Common myeloid progenitor, CD34-positive (primary cell): ENCODE data around the gene HAPLN2.
A peak's percentile ranks its signal among the peaks of the same experiment; 100 is the strongest.

Experiments
- CTCF ChIA-PET: fragments of 350-600 bp; sonication (Branson Sonifier 250); formaldehyde crosslinking; loops from one replicate; lab custom pipeline; 2021; ENCODE audit warnings: antibody characterized with exemption; lab: Charles Lee
- POLR2A ChIA-PET: fragments of 350-600 bp; sonication (Branson Sonifier 250); formaldehyde crosslinking; loops from one replicate; lab custom pipeline; 2021; ENCODE audit warnings: antibody characterized with exemption; lab: Charles Lee
- DNase-seq, 3 donors: peaks; one replicate each; pipeline versions ENCODE4 v3.0.0 to v3.0.0-alpha.2; 2013
- H3K27ac ChIP-seq, 2 experiments: 1 replicate in 1 of 2; 2 replicates in 1 of 2; pipeline ENCODE4 v1.7.0; 2013; ENCODE audit warnings: inconsistent platforms in 2 of 2, low read length in 2 of 2, mild to moderate bottlenecking in 2 of 2, low read depth in 1 of 2, moderate library complexity in 1 of 2; ENCODE audit not compliant: severe bottlenecking in 2 of 2, insufficient read depth in 1 of 2, poor library complexity in 1 of 2
- H3K27me3 ChIP-seq, 5 experiments: replicated peaks in 2 of 5; 1 replicate in 3 of 5; 2 replicates in 2 of 5; pipeline versions ENCODE4 v1.6.1 to v1.7.0; 2013; ENCODE audit warnings: low read length in 4 of 5, mild to moderate bottlenecking in 2 of 5, moderate library complexity in 2 of 5, inconsistent platforms in 1 of 5; ENCODE audit not compliant: insufficient read depth in 5 of 5, control insufficient read depth in 4 of 5
- H3K36me3 ChIP-seq, 4 experiments: 1 replicate in 2 of 4; 2 replicates in 2 of 4; pipeline versions ENCODE4 v1.6.1 to v1.7.0; 2013; ENCODE audit warnings: low read length in 3 of 4, control low read depth in 1 of 4, mild to moderate bottlenecking in 1 of 4; ENCODE audit not compliant: control insufficient read depth in 4 of 4, insufficient read depth in 4 of 4
- H3K4me1 ChIP-seq, 4 experiments: 1 replicate in 3 of 4; 2 replicates in 1 of 4; pipeline versions ENCODE4 v1.6.1 to v1.7.1; 2013; ENCODE audit warnings: low read length in 3 of 4, mild to moderate bottlenecking in 3 of 4, control low read depth in 1 of 4, inconsistent platforms in 1 of 4, moderate library complexity in 1 of 4; ENCODE audit not compliant: control insufficient read depth in 4 of 4, insufficient read depth in 4 of 4; ENCODE audit errors: control extremely low read depth in 1 of 4
- H3K4me3 ChIP-seq, 7 experiments: 1 replicate in 4 of 7; 2 replicates in 3 of 7; pipeline versions ENCODE4 v1.5.1 to v1.7.0; 2013; ENCODE audit warnings: mild to moderate bottlenecking in 7 of 7, low read length in 6 of 7, moderate library complexity in 6 of 7, inconsistent platforms in 2 of 7, low read depth in 2 of 7, control low read depth in 1 of 7; ENCODE audit not compliant: insufficient read depth in 4 of 7, control insufficient read depth in 1 of 7; ENCODE audit errors: extremely low read depth in 1 of 7
- H3K9me3 ChIP-seq, 5 experiments: 1 replicate in 4 of 5; 2 replicates in 1 of 5; pipeline versions ENCODE4 v1.6.1 to v1.7.1; 2013; ENCODE audit warnings: low read length in 4 of 5, mild to moderate bottlenecking in 2 of 5, inconsistent platforms in 1 of 5, low read depth in 1 of 5, moderate library complexity in 1 of 5; ENCODE audit not compliant: control insufficient read depth in 4 of 5, insufficient read depth in 2 of 5; ENCODE audit errors: control extremely low read depth in 1 of 5
- WGBS: methylation state at CpG from one replicate; pipeline ENCODE4 v1.1.5; 2013; ENCODE audit not compliant: insufficient coverage; 5-methylcytosine and 5-hydroxymethylcytosine counted together

Gene HAPLN2

DNA sequence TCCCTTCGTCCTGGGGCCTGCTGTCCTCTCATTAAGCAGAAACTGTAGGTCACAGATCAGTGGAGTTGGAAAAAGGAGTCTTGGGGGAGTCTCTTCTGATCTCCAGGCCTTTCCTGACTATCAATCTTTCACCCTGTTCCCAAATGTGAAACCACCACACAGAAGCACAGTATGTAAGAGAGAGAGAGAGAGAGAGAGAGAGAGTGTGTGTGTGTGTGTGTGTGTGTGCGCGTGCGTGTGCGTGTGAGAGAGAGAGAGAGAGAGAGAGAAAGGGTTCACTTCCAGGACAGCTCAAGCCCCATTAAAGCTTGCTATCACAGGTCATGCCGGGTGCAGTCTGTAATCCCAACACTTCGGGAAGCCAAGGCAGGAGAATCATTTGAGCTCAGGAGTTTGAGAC is 41.2 kb upstream of the HAPLN2 start:
- CTCF ChIA-PET: interaction anchor here (1.1 kb wide), 1 partner anchor 30 kb away, joined by 3 read pairs; no protein-coding TSS in a partner anchor
- no peaks in the 10 kb centered on the region for H3K9me3 ChIP-seq
- DNase-seq: peak in 2 of 3 donors; percentile 38 to 58
- POLR2A ChIA-PET: no interaction called here
- H3K4me1 ChIP-seq: peaks cover 0 to 37% (median 30%) of the 10 kb centered on the region in 4 experiments
- H3K4me3 ChIP-seq: no peak overlapping the region
- no peaks in the 10 kb centered on the region for H3K36me3 ChIP-seq
- WGBS: no CpG with 5 or more reads among the region's 7 CpGs
- no peaks in the 10 kb centered on the region for H3K27me3 ChIP-seq
- H3K27ac ChIP-seq: no peak overlapping the region

DNA sequence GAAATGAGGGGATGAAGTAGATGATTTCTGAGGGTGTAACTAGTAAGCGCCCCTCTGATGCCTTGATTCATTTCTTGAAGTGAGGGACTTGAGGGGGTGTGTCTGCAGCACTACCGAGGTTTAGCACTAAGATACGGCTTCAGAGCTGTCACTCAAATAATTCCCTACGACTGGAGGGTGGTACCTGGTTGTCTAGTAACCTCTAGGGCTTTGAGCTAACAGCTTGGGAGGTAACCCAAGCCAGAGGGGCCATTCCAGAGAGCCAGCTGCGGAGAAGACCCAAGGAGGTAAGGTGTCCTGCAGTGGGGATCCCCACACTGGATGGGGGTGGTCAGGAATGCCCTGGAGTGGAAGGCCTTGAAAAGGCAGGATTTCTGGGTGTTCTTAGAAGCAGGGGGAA is 39.7 kb upstream of the HAPLN2 start, which contains the start of gene TTC24:
Gene TTC24 (plus strand): TSS at position 252 of the 400 bp plus-strand sequence. CDS start 1,642 bp downstream, outside the sequence.
- WGBS: 91% methylated on average over 4 of the region's 5 CpGs
- CTCF ChIA-PET: interaction anchor here (1.0 to 8.3 kb wide), 6 partner anchors 10 to 79 kb away, joined by 3 to 63 read pairs (median 3); partner anchors contain the start of gene GPATCH4
- POLR2A ChIA-PET: no interaction called here

DNA sequence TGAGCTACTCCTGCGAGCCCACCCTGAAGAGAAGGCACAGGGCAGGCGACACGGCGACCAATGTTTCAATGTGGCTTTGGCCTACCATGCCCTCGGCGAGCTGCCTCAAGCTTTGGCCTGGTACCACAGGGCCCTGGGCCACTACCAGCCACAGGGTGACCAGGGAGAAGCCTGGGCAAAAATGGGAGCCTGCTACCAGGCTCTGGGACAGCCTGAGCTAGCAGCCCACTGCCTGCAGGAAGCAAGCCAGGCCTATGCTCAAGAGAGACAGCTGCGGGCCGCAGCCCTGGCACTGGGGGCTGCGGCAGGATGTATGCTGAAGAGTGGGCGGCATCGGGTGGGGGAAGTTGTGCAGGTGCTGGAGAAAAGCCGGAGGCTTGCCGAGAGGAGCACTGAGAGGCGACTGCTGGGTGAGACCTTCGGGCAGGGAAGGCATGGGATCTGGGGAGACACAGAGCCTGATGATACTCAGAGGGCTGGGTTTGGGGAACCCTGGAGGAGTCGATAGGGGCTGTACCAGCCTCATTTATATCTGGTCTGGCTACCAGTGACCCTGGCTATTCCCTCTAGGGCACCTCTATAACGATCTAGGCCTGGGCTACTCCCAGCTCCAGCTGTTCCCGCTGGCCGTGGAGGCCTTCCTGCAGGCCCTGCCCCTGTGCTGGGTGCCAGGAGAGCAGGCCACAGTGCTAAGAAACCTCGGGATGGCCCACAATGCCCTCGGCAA is 37.4 kb upstream of the HAPLN2 start:
- Histone ChIP-seq H3K9me3 (no peaks in the 10 kb centered on the region), H3K27ac (peak overlapping the region; percentile 61 to 85), H3K4me3 (peak overlapping the region; percentile 29 to 75 (median 64)), H3K27me3 (no peaks in the 10 kb centered on the region), H3K36me3 (peaks cover 0 to 22% (median 11%) of the 10 kb centered on the region in 4 experiments), H3K4me1 (peaks cover 0 to 52% (median 39%) of the 10 kb centered on the region in 4 experiments)
- DNase-seq: peak; percentile 38 to 81 (median 76)
- WGBS: 54% methylated on average over 21 of the region's 21 CpGs
- ChIA-PET POLR2A (interaction anchor here (1.0 to 1.5 kb wide), 2 partner anchors 9 to 81 kb away, joined by 3 to 4 read pairs; partner anchors contain the start of gene MEF2D), CTCF (interaction anchor here (0.8 to 8.3 kb wide), 23 partner anchors 8 to 122 kb away, joined by 3 to 63 read pairs (median 4); partner anchors contain the start of genes GPATCH4, MEF2D and NAXE)

More for the DNA sequence above, 39.7 kb upstream of the HAPLN2 start, which contains the start of gene TTC24:
- H3K27ac ChIP-seq: no peak within 1 kb of the TSS
- H3K9me3 ChIP-seq: no peaks in the 10 kb centered on the region
- H3K27me3 ChIP-seq: no peaks in the 10 kb centered on the region
- no peak for DNase-seq
- no peaks in the 10 kb centered on the region for H3K36me3 ChIP-seq
- no peak within 1 kb of the TSS for H3K4me3 ChIP-seq
- H3K4me1 ChIP-seq: peaks cover 0 to 52% (median 39%) of the 10 kb centered on the region in 4 experiments

DNA sequence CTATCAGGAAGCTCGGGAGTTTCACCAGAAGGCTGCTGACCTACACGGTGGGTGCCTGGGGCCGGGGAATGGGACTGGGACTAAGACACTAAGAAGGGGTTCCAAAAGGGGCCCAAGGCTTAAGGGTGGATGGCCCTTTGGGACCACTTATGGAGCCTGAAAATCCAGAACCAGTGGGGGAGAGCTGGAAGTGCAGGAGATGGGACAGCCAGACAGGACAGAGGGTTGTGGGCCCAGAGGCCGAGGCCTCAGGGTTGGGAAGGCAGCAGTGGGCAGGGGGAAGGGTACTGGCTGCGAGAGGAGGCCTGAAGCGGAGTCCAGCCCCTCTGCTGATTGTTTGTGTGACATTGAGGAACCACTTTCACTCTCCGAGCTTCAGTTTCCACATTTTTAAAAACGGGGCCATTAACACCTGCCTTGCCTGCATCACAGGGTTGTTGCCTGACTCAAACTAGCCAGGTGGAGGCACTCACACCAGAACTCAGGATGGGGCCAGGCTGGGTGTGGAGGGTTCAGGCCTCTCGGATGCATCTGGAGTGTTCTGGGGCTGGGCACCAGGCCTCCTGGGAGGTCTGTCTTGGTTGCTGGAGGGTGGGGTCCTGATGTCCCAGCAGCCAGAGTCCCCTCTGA is 36.7 kb upstream of the HAPLN2 start:
- peak overlapping the region; percentile 29 to 75 (median 64) for H3K4me3 ChIP-seq
- POLR2A ChIA-PET: interaction anchor here (0.7 to 1.5 kb wide), 3 partner anchors 8 to 82 kb away, joined by 3 to 4 read pairs (median 4); partner anchors contain the start of gene MEF2D
- peak overlapping the region; percentile 61 to 85 for H3K27ac ChIP-seq

DNA sequence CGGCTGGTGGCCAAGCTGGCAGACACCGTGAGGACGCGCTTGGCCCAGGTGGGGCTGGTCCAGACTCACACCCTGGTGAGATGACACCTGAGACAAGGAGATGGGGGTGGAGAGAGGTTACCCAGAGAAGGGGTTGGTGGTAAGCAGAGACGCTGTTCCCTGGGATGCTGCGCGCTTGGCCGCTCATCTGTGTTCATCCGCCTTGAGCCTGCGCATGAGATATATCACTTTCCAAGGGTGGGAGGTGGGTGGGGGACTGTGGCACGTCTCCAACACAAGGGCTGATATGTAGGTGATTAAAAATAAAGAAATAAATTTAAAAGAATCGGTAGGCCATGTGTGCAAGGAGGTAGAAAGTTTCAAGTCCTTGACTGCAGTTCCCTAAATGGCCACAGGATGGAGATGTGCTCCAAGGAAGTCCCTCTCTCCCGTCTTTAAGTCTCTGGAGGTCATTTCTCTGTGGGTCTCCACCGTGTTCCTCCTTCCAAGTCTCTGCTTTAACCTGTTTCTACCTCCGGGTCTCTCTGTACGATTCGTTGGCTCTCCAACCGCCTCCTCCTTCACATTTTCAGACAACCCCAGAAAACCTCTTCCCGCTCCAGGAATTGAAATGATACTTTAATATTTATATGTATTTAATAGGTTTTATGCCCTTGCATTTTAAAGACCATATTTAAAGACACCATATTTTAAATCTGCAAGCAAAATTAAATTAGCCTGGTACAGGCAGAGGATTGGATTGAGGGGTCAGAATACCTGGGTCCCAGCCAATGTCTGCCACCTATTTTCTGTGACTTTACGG is 35.2 kb upstream of the HAPLN2 start:
- DNase-seq: peak; percentile 87 to 93 (median 87)
- ChIA-PET CTCF (interaction anchor here (0.5 to 8.3 kb wide), 8 partner anchors 15 to 198 kb away, joined by 3 to 63 read pairs (median 6); partner anchors contain the start of gene GPATCH4), POLR2A (no interaction called here)
- Histone ChIP-seq H3K4me1 (peaks cover 0 to 48% (median 33%) of the 10 kb centered on the region in 4 experiments), H3K27me3 (no peaks in the 10 kb centered on the region), H3K4me3 (peak overlapping the region in 1 of 7 experiments; percentile 75), H3K9me3 (no peaks in the 10 kb centered on the region), H3K36me3 (peaks cover 0 to 22% (median 13%) of the 10 kb centered on the region in 4 experiments), H3K27ac (peak overlapping the region in 1 of 2 experiments; percentile 85)
- WGBS: 55% methylated on average over 7 of the region's 20 CpGs

More for the DNA sequence above, 36.7 kb upstream of the HAPLN2 start:
- WGBS: 36% methylated on average over 8 of the region's 9 CpGs
- peak in 2 of 3 donors; percentile 44 to 59 for DNase-seq
- CTCF ChIA-PET: interaction anchor here (0.8 to 8.3 kb wide), 16 partner anchors 8 to 102 kb away, joined by 3 to 63 read pairs (median 6); partner anchors contain the start of genes GPATCH4 and NAXE
- H3K36me3 ChIP-seq: peaks cover 0 to 22% (median 12%) of the 10 kb centered on the region in 4 experiments
- H3K27me3 ChIP-seq: no peaks in the 10 kb centered on the region
- no peaks in the 10 kb centered on the region for H3K9me3 ChIP-seq
- H3K4me1 ChIP-seq: peaks cover 0 to 52% (median 39%) of the 10 kb centered on the region in 4 experiments

DNA sequence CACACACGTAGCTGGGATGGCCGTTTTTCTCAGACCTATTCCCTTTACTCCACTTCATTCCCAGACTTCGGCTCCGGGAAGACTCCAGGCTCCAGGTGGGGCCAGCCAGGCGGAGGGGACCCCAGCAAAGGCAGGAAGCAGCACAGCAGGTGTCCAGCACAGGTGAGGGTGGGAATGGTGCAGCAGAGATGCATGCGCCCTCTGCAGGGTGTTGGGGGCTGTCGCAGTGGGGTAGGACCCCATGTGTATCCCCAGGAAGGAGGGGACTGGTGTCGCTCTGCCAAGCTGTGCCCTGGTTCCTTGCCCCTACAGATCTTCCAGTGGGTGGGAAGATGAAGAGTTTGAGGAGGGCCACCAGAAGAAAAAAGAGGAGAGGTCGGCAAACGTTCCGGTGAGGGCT is 34.4 kb upstream of the HAPLN2 start:
- POLR2A ChIA-PET: no interaction called here
- Histone ChIP-seq H3K36me3 (peaks cover 0 to 22% (median 13%) of the 10 kb centered on the region in 4 experiments), H3K4me1 (peaks cover 0 to 45% (median 33%) of the 10 kb centered on the region in 4 experiments), H3K27me3 (no peaks in the 10 kb centered on the region), H3K9me3 (no peaks in the 10 kb centered on the region), H3K27ac (no peak overlapping the region), H3K4me3 (no peak overlapping the region)
- no peak for DNase-seq
- CTCF ChIA-PET: interaction anchor here (1.2 to 8.3 kb wide), 6 partner anchors 14 to 199 kb away, joined by 3 to 63 read pairs (median 11); partner anchors contain the start of gene GPATCH4
- 88% methylated on average over 10 of the region's 11 CpGs for WGBS
